Measurements from ENCODE around the gene EFNA4.

Gene EFNA4

GRCh38 chr1:155033524-155033923, 30.0 kb upstream of the EFNA4 start, which contains the start of the genes DCST1 and DCST2:
Gene DCST1, plus strand, starts transcription at chr1:155033824. Its CDS starts 213 bp downstream, at chr1:155034037.
Gene DCST2, minus strand, starts transcription at chr1:155033781. Its CDS starts 80 bp downstream, at chr1:155033701.
- H3K36me3 ChIP-seq (ENCODE audit: control insufficient read depth, insufficient read depth, low read length), result no peaks in the 10 kb centered on the region
- no peaks in the 10 kb centered on the region for H3K27me3 ChIP-seq (ENCODE audit: control insufficient read depth, insufficient read depth, low read length, poor library complexity, severe bottlenecking)
- WGBS, 2 experiments, result 93 to 95% methylated on average over 9 of the region's 9 CpGs
- no peak within 1 kb of the TSS for H3K27ac ChIP-seq (ENCODE audit: insufficient read depth, low read depth, low read length, poor library complexity, severe bottlenecking)
- no peaks in the 10 kb centered on the region for H3K9me3 ChIP-seq (ENCODE audit: control insufficient read depth, low read length)
- no peaks in the 10 kb centered on the region for H3K4me1 ChIP-seq (ENCODE audit: control insufficient read depth, insufficient read depth, low read length)
- H3K4me3 ChIP-seq (ENCODE audit: insufficient read depth, low read depth, low read length), result no peak within 1 kb of the TSS

- Histone ChIP-seq H3K27ac (ENCODE audit: insufficient read depth, low read depth, low read length, poor library complexity, severe bottlenecking) (no peak overlapping the region), H3K4me3 (ENCODE audit: insufficient read depth, low read depth, low read length) (no peak overlapping the region), H3K9me3 (ENCODE audit: control insufficient read depth, low read length) (no peaks in the 10 kb centered on the region), H3K36me3 (ENCODE audit: control insufficient read depth, insufficient read depth, low read length) (no peaks in the 10 kb centered on the region), H3K27me3 (ENCODE audit: control insufficient read depth, insufficient read depth, low read length, poor library complexity, severe bottlenecking) (no peaks in the 10 kb centered on the region), H3K4me1 (ENCODE audit: control insufficient read depth, insufficient read depth, low read length) (no peaks in the 10 kb centered on the region)
- 92 to 93% methylated on average over 20 of the region's 20 CpGs for WGBS, 2 experiments
Measured at GRCh38 chr1:155034318-155035208, 29.0 kb upstream of the EFNA4 start.

GRCh38 chr1:155035936-155036335, 27.6 kb upstream of the EFNA4 start:
- Histone ChIP-seq H3K4me1 (ENCODE audit: control insufficient read depth, insufficient read depth, low read length) (no peaks in the 10 kb centered on the region), H3K27ac (ENCODE audit: insufficient read depth, low read depth, low read length, poor library complexity, severe bottlenecking) (no peak overlapping the region), H3K36me3 (ENCODE audit: control insufficient read depth, insufficient read depth, low read length) (no peaks in the 10 kb centered on the region), H3K27me3 (ENCODE audit: control insufficient read depth, insufficient read depth, low read length, poor library complexity, severe bottlenecking) (no peaks in the 10 kb centered on the region), H3K9me3 (ENCODE audit: control insufficient read depth, low read length) (no peaks in the 10 kb centered on the region), H3K4me3 (ENCODE audit: insufficient read depth, low read depth, low read length) (no peak overlapping the region)
- WGBS, 2 experiments, result 91 to 93% methylated on average over 1 to 2 of the region's 2 CpGs

GRCh38 chr1:155037043-155037442, 26.5 kb upstream of the EFNA4 start:
- H3K36me3 ChIP-seq (ENCODE audit: control insufficient read depth, insufficient read depth, low read length), result no peaks in the 10 kb centered on the region
- no peaks in the 10 kb centered on the region for H3K4me1 ChIP-seq (ENCODE audit: control insufficient read depth, insufficient read depth, low read length)
- no peaks in the 10 kb centered on the region for H3K9me3 ChIP-seq (ENCODE audit: control insufficient read depth, low read length)
- WGBS, 2 experiments, result 90 to 92% methylated on average over 3 of the region's 3 CpGs
- H3K4me3 ChIP-seq (ENCODE audit: insufficient read depth, low read depth, low read length), result no peak overlapping the region
- H3K27ac ChIP-seq (ENCODE audit: insufficient read depth, low read depth, low read length, poor library complexity, severe bottlenecking), result no peak overlapping the region
- no peaks in the 10 kb centered on the region for H3K27me3 ChIP-seq (ENCODE audit: control insufficient read depth, insufficient read depth, low read length, poor library complexity, severe bottlenecking)

GRCh38 chr1:155037851-155038441, 25.6 kb upstream of the EFNA4 start:
- Histone ChIP-seq H3K4me1 (ENCODE audit: control insufficient read depth, insufficient read depth, low read length) (no peaks in the 10 kb centered on the region), H3K9me3 (ENCODE audit: control insufficient read depth, low read length) (no peaks in the 10 kb centered on the region), H3K27ac (ENCODE audit: insufficient read depth, low read depth, low read length, poor library complexity, severe bottlenecking) (no peak overlapping the region), H3K27me3 (ENCODE audit: control insufficient read depth, insufficient read depth, low read length, poor library complexity, severe bottlenecking) (no peaks in the 10 kb centered on the region), H3K36me3 (ENCODE audit: control insufficient read depth, insufficient read depth, low read length) (no peaks in the 10 kb centered on the region), H3K4me3 (ENCODE audit: insufficient read depth, low read depth, low read length) (no peak overlapping the region)
- WGBS, 2 experiments, result 93 to 94% methylated on average over 6 of the region's 6 CpGs

- H3K27ac ChIP-seq (ENCODE audit: insufficient read depth, low read depth, low read length, poor library complexity, severe bottlenecking), result no peak overlapping the region
Measured at GRCh38 chr1:155038602-155039307, 24.8 kb upstream of the EFNA4 start.

GRCh38 chr1:155039308-155039669, 24.3 kb upstream of the EFNA4 start:
- Histone ChIP-seq H3K27me3 (ENCODE audit: control insufficient read depth, insufficient read depth, low read length, poor library complexity, severe bottlenecking) (no peaks in the 10 kb centered on the region), H3K27ac (ENCODE audit: insufficient read depth, low read depth, low read length, poor library complexity, severe bottlenecking) (no peak overlapping the region), H3K36me3 (ENCODE audit: control insufficient read depth, insufficient read depth, low read length) (no peaks in the 10 kb centered on the region), H3K4me1 (ENCODE audit: control insufficient read depth, insufficient read depth, low read length) (peaks cover under 1% of the 10 kb centered on the region), H3K4me3 (ENCODE audit: insufficient read depth, low read depth, low read length) (no peak overlapping the region), H3K9me3 (ENCODE audit: control insufficient read depth, low read length) (no peaks in the 10 kb centered on the region)
- WGBS, 2 experiments, result 85 to 86% methylated on average over 4 of the region's 4 CpGs

More at GRCh38 chr1:155038602-155039307, 24.8 kb upstream of the EFNA4 start:
- no peaks in the 10 kb centered on the region for H3K9me3 ChIP-seq (ENCODE audit: control insufficient read depth, low read length)
- 78 to 79% methylated on average over 8 of the region's 8 CpGs for WGBS, 2 experiments
- H3K4me3 ChIP-seq (ENCODE audit: insufficient read depth, low read depth, low read length), result no peak overlapping the region
- H3K27me3 ChIP-seq (ENCODE audit: control insufficient read depth, insufficient read depth, low read length, poor library complexity, severe bottlenecking), result no peaks in the 10 kb centered on the region
- no peaks in the 10 kb centered on the region for H3K36me3 ChIP-seq (ENCODE audit: control insufficient read depth, insufficient read depth, low read length)
- no peaks in the 10 kb centered on the region for H3K4me1 ChIP-seq (ENCODE audit: control insufficient read depth, insufficient read depth, low read length)

GRCh38 chr1:155040358-155041093, 23.0 kb upstream of the EFNA4 start:
- WGBS, 2 experiments, result 94 to 95% methylated on average over 14 of the region's 14 CpGs
- H3K36me3 ChIP-seq (ENCODE audit: control insufficient read depth, insufficient read depth, low read length), result no peaks in the 10 kb centered on the region
- H3K27ac ChIP-seq (ENCODE audit: insufficient read depth, low read depth, low read length, poor library complexity, severe bottlenecking), result no peak overlapping the region
- H3K4me3 ChIP-seq (ENCODE audit: insufficient read depth, low read depth, low read length), result no peak overlapping the region
- H3K27me3 ChIP-seq (ENCODE audit: control insufficient read depth, insufficient read depth, low read length, poor library complexity, severe bottlenecking), result no peaks in the 10 kb centered on the region
- H3K4me1 ChIP-seq (ENCODE audit: control insufficient read depth, insufficient read depth, low read length), result peaks cover 9% of the 10 kb centered on the region
- no peaks in the 10 kb centered on the region for H3K9me3 ChIP-seq (ENCODE audit: control insufficient read depth, low read length)

GRCh38 chr1:155042789-155043188, 20.8 kb upstream of the EFNA4 start:
- H3K4me1 ChIP-seq (ENCODE audit: control insufficient read depth, insufficient read depth, low read length), result peaks cover 15% of the 10 kb centered on the region
- H3K4me3 ChIP-seq (ENCODE audit: insufficient read depth, low read depth, low read length), result no peak overlapping the region
- no peaks in the 10 kb centered on the region for H3K36me3 ChIP-seq (ENCODE audit: control insufficient read depth, insufficient read depth, low read length)
- H3K27ac ChIP-seq (ENCODE audit: insufficient read depth, low read depth, low read length, poor library complexity, severe bottlenecking), result no peak overlapping the region
- no peaks in the 10 kb centered on the region for H3K27me3 ChIP-seq (ENCODE audit: control insufficient read depth, insufficient read depth, low read length, poor library complexity, severe bottlenecking)
- no peaks in the 10 kb centered on the region for H3K9me3 ChIP-seq (ENCODE audit: control insufficient read depth, low read length)
- 90% methylated on average over 5 of the region's 5 CpGs for WGBS, 2 experiments
